GM18498 (cell line): ENCODE results near the gene CORO6.

Experiments used
- ATAC-seq: cut with Tn5 transposase; IDR thresholded peaks from one replicate; pipeline ENCODE4 v1.9.1; 2021; ENCODE audit warnings: mild to moderate bottlenecking, moderate library complexity; ENCODE audit not compliant: unreplicated experiment

The CORO6 gene

DNA sequence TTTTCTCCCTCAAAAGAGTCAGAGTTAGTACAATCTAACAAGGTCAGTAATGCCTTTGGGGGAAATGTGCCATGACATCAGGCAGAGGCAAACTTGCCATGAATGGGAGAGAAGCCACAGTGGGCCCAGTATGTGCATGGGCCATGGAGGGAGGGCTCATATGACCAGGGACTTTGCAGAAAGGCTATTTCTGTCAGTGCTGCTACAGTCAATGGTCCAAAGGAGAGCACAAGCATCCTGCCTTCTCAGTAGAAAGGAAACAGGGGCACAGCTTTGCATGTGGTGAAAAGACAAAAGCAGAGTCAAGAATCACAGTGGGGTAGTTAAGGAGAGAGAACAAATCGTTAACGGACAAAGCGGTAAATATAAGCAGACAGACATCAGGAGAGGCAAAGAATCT is 11.2 kb upstream of the CORO6 start:
- ATAC-seq: no peak

DNA sequence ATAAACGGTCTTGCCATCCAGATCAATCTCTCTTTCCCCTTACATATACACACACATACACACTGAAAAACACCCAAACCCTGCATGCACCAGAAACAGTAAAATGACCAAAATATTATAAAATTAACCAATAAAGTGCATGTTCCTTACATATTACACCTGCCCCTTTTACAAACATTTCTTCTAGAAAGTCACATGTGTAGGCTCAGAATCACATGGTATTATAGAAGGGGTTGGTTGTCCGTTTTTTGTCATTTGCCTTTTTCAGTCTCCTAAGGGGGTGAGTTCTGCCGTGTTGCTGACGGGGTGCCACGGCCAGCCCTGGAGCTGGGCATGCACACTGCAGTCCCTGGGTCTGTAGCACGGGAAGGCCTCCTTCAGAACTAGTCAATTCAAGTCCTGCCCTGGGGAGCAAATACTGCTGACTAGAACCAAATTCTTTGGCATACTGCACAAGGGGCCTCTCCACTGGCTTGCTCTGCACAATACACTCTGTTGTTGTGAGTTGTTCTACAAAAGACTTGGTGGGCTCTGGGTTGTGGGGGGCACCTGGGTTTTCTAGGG is 8.0 kb upstream of the CORO6 start:
- ATAC-seq: no peak

DNA sequence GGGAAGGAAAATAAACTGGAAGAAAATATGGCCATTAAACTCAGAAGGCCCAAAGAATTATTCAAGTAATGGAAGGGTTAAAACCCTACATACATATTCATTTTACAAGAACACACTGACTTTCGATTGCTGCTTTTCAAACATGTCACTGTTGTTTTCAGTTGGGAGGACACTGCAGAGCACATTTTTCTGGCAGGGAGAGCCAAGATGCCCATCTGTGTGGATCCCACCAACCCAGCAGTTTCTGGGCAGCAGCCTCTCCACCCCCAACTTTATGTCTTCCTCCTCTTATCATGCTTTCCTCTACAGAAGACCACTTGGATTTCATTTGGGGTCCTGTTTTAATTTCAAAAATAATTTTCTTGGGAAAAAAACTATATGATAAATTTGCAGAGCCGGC is 7.1 kb upstream of the CORO6 start:
- ATAC-seq: no peak

DNA sequence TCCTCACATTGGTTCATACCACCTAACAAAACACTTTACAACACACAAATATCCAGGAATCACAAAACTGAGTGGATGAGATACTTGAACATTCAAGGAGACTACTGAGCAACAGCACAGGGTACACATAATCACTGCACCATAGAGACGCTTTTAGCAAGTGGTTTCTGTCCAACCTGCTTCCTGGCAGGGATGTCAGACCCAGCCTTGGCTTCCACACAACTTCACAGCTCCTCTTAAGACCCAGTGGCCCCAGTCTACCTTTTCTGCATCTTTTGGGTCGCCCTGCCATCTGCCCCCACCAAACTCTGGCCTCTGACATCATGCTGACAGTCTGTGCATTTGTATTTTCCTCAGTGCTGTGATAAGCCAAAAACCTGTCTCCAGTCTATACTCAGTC is 5.9 kb upstream of the CORO6 start:
- ATAC-seq: no peak

- no peak for ATAC-seq
These were observed 5.2 kb upstream of the CORO6 start for GRCh38 chr17:29627951-29628350.

- ATAC-seq: no peak
These were observed 2.5 kb upstream of the CORO6 start for GRCh38 chr17:29625037-29625750.

DNA sequence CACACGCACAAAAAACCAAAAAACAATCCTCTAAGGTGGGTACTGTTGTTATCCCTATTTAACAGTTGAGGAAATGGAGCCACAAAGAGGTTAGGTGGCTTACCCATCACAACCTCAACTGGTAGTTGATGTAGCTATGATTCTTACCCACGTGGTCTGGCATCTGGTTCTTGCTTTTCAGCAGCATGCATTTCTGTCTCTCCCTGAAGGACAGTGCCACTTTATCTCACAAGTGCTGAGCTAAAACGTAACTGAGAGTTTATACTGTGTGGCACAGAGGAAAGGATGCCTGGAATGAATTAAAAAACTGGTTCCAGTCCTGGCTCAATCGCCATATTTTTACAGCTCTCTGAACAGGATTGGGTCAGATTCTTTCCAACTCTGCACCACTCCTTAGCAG is 1.9 kb upstream of the CORO6 start:
- no peak for ATAC-seq

- ATAC-seq: no peak
These were observed 553 bp upstream of the CORO6 start for GRCh38 chr17:29623283-29623647.

DNA sequence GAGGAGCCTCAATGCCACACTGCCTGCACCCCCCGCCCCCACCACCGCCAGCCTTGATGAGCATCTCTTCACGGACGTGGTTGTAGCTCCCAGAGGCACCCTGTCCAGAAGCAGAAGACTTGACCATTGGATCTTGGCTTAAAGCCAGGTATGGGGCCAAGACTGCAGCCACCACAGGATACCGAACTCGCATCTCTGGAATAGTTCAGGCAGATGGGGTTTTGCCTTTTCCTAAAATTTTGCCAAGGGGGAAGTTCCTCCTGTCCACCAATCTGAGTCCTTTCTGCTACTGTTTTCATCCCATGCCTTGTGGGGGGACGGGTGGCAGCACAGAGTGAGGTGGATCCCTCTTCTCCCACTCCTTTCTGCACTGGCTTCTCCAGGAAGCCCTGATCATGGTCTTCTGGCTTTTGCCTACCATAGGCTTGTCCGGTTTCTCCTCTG is 939 bp downstream of the CORO6 start:
- no peak for ATAC-seq

GRCh38 chr17:29620779-29621500 is 1.8 kb downstream of the CORO6 start:
- no peak for ATAC-seq

DNA sequence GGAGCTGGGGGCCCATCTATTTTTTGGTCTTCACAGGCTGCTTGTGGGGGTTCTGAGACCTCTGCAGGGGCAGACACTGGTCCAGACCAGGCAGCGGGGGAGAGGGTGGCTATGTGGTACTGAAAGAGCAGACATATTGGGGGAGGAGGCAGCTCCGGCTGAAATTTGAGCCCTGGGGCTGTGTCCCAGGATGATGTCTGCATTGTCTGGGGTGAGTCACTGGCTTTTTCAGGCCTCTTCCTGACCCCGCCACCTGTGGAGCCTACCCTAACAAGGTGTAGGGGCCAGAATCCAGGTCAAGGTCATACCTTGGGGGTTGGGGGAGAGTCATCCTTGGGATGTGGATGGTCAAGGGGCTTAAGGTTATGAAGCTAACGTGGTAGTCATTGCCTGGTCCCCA is 2.4 kb downstream of the CORO6 start:
- ATAC-seq: no peak

- no peak for ATAC-seq
These were observed 3.5 kb downstream of the CORO6 start for GRCh38 chr17:29619251-29619650.

DNA sequence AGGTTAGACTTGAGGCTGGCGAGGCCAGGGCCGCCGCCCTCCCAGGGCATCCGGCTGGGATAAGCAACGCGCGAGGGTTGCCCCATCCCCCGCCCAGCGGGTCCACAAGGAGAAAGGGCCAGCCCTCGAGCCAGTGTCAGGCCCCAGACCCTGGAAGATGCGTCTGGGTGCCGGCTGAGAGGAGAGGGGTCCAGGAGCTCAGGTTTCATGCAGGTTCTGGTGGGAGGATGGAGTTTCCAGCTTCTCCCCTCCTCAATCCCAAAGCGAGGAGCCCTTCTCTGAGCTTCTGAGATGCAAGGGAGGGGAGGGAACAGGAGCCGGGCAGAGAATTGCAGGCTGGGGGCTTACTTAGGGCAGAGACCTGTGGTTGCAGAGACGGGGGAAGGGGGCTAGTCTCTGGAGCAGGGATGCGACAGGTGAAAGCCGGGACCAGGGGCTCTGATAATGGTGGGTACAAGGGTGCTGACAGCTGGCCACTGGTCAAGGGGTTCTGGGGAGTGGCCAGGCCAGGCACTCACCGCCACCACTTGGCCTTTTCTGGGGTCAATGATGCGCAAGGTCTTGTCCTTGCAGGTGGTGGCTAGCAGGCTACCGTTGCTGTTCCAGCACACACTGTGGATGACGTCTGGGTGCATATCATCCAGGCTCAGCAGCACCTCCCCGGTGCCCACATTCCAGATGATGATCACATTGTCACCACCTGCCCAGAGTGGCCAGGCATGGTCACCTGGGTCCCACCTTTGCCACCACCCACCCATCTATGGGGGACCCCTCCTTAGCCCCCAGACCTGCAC is 4.2 kb downstream of the CORO6 start:
- ATAC-seq: no peak

GRCh38 chr17:29617481-29618271 is 5.0 kb downstream of the CORO6 start:
- ATAC-seq: no peak

DNA sequence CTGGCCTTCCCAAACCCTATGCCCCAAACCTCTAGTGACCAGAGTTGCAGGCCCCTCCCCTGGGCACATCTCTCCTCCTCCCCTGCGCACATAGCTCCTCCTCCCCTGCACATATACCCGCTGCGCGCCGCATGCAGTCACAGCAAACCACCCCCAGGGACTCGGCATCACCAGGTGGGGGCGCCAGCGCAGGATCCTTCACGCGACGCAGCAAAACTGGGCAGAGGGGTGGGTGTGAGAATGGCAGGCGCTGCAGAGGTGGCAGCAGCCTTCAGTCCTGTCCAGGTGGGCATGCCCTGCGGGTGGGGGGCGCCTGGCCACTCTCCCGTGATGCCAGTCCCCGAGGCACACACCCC is 5.6 kb downstream of the CORO6 start:
- ATAC-seq: peak; percentile 54

DNA sequence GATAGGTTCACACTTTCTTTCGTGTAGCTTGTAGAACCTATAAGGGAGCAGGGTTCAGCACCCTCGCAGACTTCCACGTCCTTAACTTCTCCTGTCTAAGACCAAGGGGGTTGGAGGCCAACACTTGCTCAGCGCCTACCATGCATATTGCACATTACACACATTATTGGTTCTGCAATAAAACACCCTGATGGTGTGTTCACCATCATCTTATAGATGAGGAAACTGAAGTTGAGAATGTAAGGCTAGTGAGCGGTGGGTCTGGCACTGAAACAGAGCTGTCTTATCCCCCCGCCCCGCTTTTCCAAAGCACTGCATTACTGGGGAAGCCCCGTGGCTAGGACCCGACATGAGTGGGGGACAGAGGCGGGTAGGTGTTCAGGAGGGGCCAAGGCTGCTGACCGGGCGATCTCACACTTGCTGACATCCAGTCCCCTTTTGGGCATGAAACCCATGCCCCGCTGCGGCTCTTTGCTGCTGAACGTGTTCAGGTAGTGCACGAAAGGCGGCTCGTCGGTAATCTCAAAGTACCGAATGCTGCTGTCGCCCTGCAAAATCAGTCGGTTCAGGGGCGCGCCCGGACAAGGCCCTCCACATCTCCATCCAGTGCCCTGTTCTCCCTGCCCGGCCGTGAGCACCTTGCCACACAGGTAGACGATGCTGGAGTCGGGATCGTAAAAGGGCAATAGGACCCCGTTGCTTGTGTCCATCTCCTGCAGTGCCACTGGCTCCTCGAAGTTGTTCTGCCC is 6.2 kb downstream of the CORO6 start:
- no peak for ATAC-seq

DNA sequence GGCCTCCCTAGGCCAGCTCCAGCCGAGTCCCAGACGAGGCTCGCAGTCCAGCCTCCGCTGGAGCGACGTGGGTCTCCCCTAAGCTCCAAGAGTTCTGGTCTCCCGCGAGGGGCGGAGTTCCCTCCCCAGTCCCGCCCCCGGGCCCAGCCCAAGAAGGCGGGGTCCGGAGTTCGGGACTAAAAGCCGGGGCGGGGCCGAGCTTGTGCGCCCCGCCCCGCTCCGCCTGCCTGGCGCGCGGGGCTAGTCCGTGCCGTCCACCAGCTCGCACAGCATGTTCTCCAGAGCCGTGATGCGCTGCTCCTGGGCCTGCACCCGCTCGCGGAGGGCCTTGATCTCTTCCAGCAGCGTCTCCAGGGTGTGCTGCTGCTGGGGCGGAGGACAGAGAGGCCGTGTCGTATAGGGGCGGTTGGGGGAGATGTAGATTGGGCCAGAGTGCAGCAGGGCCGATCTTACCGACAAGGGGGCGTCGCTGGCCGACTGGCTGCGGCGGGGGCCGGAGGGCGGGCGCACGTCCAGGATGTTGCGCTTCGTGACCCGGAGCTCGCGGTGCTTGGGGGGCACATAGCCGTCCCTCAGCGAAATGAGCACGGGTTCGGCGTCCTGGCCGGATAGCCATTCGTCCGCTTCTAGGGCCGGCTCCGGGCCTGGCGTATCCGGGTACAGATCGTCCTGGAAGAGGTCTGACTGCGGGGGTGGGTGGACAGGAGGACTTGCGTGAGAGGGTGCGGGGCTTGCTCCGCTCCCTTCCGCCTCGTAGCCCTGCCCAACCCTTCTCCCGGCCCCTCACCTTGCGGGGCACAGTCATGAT is 7.0 kb downstream of the CORO6 start:
- peak; percentile 65 for ATAC-seq

DNA sequence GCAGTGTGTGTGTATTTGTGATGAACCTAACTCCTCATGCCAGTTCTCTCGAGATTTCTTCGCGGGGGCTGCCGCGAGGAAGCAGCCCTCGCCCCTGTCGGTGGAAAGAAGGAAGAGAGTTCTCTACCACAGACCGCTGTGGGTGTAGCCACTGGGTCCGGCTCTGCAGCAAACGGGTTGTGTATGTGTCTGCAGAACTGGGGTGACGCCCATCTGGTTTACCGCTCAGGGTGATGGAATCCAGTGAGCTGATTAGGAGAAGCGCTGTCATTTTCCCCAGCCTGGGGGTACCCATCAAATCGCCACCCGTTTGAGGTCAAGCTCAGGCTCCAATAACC is 7.7 kb downstream of the CORO6 start:
- ATAC-seq: no peak

GRCh38 chr17:29614349-29615047 is 8.2 kb downstream of the CORO6 start:
- ATAC-seq: no peak
